Uterus (tissue), 2 donors: ENCODE results near the gene ARAP3.

Experiments used
- CTCF ChIP-seq, 4 experiments: fragments of 200-600 bp in 2 of 4; fragments of 450-650 bp in 2 of 4; sonication (generic) in 2 of 4; IDR thresholded peaks; one replicate each; pipeline ENCODE4 v1.5.1; 2016 to 2019; ENCODE audit warnings: antibody characterized with exemption in 4 of 4, mild to moderate bottlenecking in 2 of 4, moderate library complexity in 1 of 4
- POLR2A ChIP-seq, 2 donors: fragments of 450-650 bp; IDR thresholded peaks; one replicate each; pipeline ENCODE4 v1.6.1; 2016; ENCODE audit warnings: antibody characterized with exemption in 2 of 2, mild to moderate bottlenecking in 1 of 2, moderate library complexity in 1 of 2

- TF ChIP-seq CTCF (IDR thresholded peaks at IDR 0.05): no peak
- TF ChIP-seq POLR2A (IDR thresholded peaks at IDR 0.05): no peak
Observed at GRCh38 chr5:141717043-141717442, 35.0 kb upstream of the ARAP3 start.
